Neural crest cell (in vitro differentiated cells): ENCODE results near the gene EIF1B. TPM values are rescaled to one million over a fixed set of nuclear protein-coding genes. Genes with fewer than 3 reads are reported as not detected.

Experiments used
- DNase-seq: peaks from one replicate; pipeline ENCODE4 v3.0.0; 2021; ENCODE audit warnings: low read depth, mixed read lengths, low spot score
- H3K27ac Mint-ChIP-seq: one replicate; pipeline ENCODE4 v1.8.0; 2021; ENCODE audit warnings: mild to moderate bottlenecking, mixed read lengths; ENCODE audit not compliant: unreplicated experiment
- H3K27me3 Mint-ChIP-seq: 2 replicates; pipeline ENCODE4 v1.8.0; 2021; ENCODE audit warnings: low read depth, mild to moderate bottlenecking, mixed read lengths
- H3K36me3 Mint-ChIP-seq: 2 replicates; pipeline ENCODE4 v1.8.0; 2021; ENCODE audit warnings: low read depth, mild to moderate bottlenecking, mixed read lengths
- H3K4me1 Mint-ChIP-seq: 2 replicates; pipeline ENCODE4 v1.8.0; 2021; ENCODE audit warnings: mixed read lengths
- H3K4me3 Mint-ChIP-seq: one replicate; pipeline ENCODE4 v1.8.0; 2021; ENCODE audit warnings: mild to moderate bottlenecking, mixed read lengths
- H3K9me3 Mint-ChIP-seq: 2 replicates; pipeline ENCODE4 v1.8.0; 2021; ENCODE audit warnings: mixed read lengths
- total RNA-seq: library from RNA; stranded (reverse); gene quantifications from 2 replicates; pipeline ENCODE4 v1.2.1, GENCODE V29; 2021
- TF ChIP-seq, protein P1 (sequence below): fragments of 200-600 bp; sonication (generic); conservative IDR thresholded peaks from 2 replicates; pipeline ENCODE4 v1.5.0; 2021; ENCODE audit warnings: antibody characterized with exemption, mild to moderate bottlenecking

EIF1B gene
- total RNA-seq, 1 donor from 2014 or later = 91.3 TPM

DNA sequence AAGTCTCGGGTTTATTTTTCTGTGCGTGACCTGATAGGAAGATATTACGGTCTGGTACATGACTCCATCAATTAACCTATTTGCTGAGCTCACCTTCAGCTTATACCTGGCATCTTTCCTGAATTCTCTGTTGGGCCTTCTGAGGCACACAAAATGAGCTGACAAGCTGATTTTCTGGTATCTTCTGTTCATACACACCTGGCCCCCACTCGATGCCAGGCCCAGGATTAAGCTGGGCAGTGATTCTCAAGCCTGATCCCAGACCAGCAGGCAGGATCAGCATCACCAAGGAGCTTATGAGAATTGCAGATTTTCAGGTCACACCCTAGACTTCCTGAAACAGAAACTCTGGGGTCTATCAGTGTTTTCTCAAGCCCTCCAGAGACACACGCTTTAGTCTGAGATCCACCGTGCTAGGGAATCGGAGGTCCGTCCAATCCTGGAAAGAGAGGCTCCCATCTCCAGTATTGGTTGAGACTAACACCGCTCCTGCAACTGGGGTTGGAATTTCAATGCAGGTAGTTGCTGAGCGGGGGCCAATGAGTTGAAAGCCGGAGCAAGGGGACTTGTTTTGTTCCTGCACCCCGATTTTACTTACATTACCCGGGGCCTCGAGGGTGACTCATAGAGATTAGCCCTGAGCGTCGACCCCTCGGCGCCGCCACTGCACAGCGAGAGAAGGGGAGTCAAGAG lies 636 bp upstream of the EIF1B start:
- Mint-ChIP-seq H3K9me3 (no peaks in the 10 kb centered on the region), H3K4me1 (peaks cover 25% of the 10 kb centered on the region), H3K4me3 (peak overlapping the region; percentile 100), H3K36me3 (peaks cover 2% of the 10 kb centered on the region), H3K27ac (peak overlapping the region; percentile 82), H3K27me3 (no peaks in the 10 kb centered on the region)
- TF ChIP-seq, protein P1, sequence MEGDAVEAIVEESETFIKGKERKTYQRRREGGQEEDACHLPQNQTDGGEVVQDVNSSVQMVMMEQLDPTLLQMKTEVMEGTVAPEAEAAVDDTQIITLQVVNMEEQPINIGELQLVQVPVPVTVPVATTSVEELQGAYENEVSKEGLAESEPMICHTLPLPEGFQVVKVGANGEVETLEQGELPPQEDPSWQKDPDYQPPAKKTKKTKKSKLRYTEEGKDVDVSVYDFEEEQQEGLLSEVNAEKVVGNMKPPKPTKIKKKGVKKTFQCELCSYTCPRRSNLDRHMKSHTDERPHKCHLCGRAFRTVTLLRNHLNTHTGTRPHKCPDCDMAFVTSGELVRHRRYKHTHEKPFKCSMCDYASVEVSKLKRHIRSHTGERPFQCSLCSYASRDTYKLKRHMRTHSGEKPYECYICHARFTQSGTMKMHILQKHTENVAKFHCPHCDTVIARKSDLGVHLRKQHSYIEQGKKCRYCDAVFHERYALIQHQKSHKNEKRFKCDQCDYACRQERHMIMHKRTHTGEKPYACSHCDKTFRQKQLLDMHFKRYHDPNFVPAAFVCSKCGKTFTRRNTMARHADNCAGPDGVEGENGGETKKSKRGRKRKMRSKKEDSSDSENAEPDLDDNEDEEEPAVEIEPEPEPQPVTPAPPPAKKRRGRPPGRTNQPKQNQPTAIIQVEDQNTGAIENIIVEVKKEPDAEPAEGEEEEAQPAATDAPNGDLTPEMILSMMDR = no peak
- no peak for DNase-seq

DNA sequence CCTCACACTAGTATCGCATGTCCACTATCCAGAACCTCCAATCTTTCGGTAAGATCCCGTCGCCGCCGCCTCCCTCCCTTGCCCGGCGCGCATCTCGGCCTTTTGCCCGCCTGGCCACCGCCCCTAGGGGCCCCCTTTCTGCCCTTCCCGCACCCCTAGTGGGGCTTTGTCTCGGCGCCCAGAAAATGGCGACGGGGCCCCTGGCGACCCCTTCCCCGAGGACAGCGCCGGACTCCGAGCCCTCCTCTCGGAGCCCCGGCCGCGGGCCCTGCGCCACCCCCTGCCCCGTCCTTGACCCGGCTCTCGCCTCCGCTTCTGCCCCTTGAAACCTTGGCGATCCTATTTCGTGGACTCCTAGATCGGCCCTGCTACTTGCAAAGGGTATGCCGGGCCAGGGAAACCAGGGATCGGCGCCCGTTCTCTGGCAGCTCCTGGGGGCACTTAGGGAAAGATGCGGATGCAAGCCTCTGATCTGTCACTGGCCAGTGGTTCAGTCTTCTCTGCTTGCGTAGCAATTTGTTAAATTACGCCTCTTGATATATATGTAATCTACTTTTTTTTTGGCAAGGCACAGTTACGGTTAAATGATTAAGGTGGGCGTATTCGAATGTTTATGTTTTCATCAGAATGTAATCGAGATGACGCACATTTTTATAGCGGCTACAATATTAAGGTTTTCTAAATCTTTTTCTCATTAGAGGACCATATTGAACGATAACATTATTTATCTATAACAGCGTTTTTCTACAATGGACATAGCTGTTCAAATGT lies 603 bp downstream of the EIF1B start:
- peak; percentile 44 for DNase-seq
- peaks cover 25% of the 10 kb centered on the region for H3K4me1 Mint-ChIP-seq
- H3K4me3 Mint-ChIP-seq = peak overlapping the region; percentile 100
- no peaks in the 10 kb centered on the region for H3K9me3 Mint-ChIP-seq
- peak overlapping the region; percentile 99 for H3K27ac Mint-ChIP-seq
- TF ChIP-seq, protein P1 = no peak
- H3K36me3 Mint-ChIP-seq = peaks cover 2% of the 10 kb centered on the region
- no peaks in the 10 kb centered on the region for H3K27me3 Mint-ChIP-seq

DNA sequence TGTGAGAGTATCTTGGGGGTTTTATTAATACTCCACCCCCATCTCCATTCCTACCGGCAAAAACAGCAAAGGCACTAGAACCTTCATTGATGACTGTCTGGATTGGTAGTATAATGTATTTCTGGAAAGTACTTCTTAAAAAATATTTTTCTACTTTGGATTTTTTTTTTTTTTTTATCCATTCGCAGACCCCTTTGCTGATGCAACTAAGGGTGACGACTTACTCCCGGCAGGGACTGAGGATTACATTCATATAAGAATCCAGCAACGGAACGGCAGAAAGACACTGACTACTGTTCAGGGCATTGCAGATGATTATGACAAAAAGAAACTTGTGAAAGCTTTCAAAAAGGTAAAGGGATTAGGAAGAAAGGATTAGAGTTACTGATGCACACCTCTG lies 1.2 kb downstream of the EIF1B start:
- H3K9me3 Mint-ChIP-seq = no peaks in the 10 kb centered on the region
- H3K4me1 Mint-ChIP-seq = peaks cover 25% of the 10 kb centered on the region
- peak overlapping the region; percentile 99 for H3K27ac Mint-ChIP-seq
- H3K4me3 Mint-ChIP-seq = peak overlapping the region; percentile 100
- TF ChIP-seq, protein P1 = no peak
- H3K27me3 Mint-ChIP-seq = no peaks in the 10 kb centered on the region
- peaks cover 2% of the 10 kb centered on the region for H3K36me3 Mint-ChIP-seq
- DNase-seq = no peak

DNA sequence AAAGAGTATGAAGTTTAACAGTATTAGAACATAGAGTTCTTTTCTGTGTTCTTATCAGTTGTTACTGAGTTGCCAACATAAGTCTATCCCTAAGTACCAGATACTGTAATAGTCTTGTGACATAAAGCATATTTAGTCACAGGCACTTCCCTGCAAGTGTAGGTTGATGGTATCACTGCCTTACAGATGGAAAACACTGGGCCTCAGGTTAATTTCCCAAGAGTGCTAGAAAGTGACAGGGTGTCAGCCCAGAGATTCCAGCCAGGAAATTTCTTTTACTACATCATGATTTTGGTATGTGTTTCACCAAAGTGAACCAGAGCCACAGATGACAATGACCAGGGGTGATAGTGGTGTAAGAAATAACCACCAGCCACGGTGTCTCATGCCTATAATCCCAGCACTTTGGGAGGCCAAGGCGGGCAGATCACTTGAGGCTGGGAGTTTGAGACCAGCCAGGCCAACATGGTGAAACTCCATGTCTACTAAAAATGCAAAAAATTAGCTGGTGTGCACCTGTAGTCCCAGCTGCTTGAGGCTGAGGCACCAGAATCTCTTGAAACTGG lies 3.2 kb downstream of the EIF1B start:
- no peak for DNase-seq
- H3K36me3 Mint-ChIP-seq = peaks cover 2% of the 10 kb centered on the region
- peaks cover 25% of the 10 kb centered on the region for H3K4me1 Mint-ChIP-seq
- no peak overlapping the region for H3K4me3 Mint-ChIP-seq
- TF ChIP-seq, protein P1 = no peak
- no peaks in the 10 kb centered on the region for H3K27me3 Mint-ChIP-seq
- no peaks in the 10 kb centered on the region for H3K9me3 Mint-ChIP-seq
- H3K27ac Mint-ChIP-seq = no peak overlapping the region

- Mint-ChIP-seq H3K9me3 (no peaks in the 10 kb centered on the region), H3K4me3 (peak overlapping the region; percentile 42), H3K4me1 (peaks cover 17% of the 10 kb centered on the region), H3K27ac (no peak overlapping the region), H3K27me3 (no peaks in the 10 kb centered on the region), H3K36me3 (peaks cover 2% of the 10 kb centered on the region)
- no peak for DNase-seq
- TF ChIP-seq, protein P1 = no peak
These were observed 4.7 kb downstream of the EIF1B start for GRCh38 chr3:40313975-40314860.
